ENCODE results near the gene SPDEF.

SPDEF gene

GRCh38 chr6:34534146-34534545, 22.0 kb downstream of the SPDEF start:
- in situ Hi-C loops (cut with MboI; ENCODE audit: low sequenced_read_pairs, unreplicated experiment) = no loop called here
- DNase-seq (ENCODE audit: low spot score) = no peak
- TF ChIP-seq CTCF (IDR thresholded peaks at IDR 0.05; ENCODE audit: borderline replicate concordance, control extremely low read depth, extremely low read depth, insufficient read depth, missing control alignments) = no peak

- no peak for DNase-seq (ENCODE audit: low spot score)
- in situ Hi-C loops (cut with MboI; ENCODE audit: low sequenced_read_pairs, unreplicated experiment) = no loop called here
- no peak for TF ChIP-seq CTCF (IDR thresholded peaks at IDR 0.05; ENCODE audit: borderline replicate concordance, control extremely low read depth, extremely low read depth, insufficient read depth, missing control alignments)
Measured at GRCh38 chr6:34532230-34532629, 23.9 kb downstream of the SPDEF start.

- in situ Hi-C loops (cut with MboI; ENCODE audit: low sequenced_read_pairs, unreplicated experiment) = no loop called here
Measured at GRCh38 chr6:34531580-34532201, 24.4 kb downstream of the SPDEF start.

GRCh38 chr6:34530753-34531365, 25.3 kb downstream of the SPDEF start:
- no peak for TF ChIP-seq CTCF (IDR thresholded peaks at IDR 0.05; ENCODE audit: borderline replicate concordance, control extremely low read depth, extremely low read depth, insufficient read depth, missing control alignments)
- in situ Hi-C loops (cut with MboI; ENCODE audit: low sequenced_read_pairs, unreplicated experiment) = no loop called here
- DNase-seq (ENCODE audit: low spot score) = no peak

More at GRCh38 chr6:34531580-34532201, 24.4 kb downstream of the SPDEF start:
- no peak for TF ChIP-seq CTCF (IDR thresholded peaks at IDR 0.05; ENCODE audit: borderline replicate concordance, control extremely low read depth, extremely low read depth, insufficient read depth, missing control alignments)
- DNase-seq (ENCODE audit: low spot score) = no peak

- no peak for DNase-seq (ENCODE audit: low spot score)
- in situ Hi-C loops (cut with MboI; ENCODE audit: low sequenced_read_pairs, unreplicated experiment) = no loop called here
- no peak for TF ChIP-seq CTCF (IDR thresholded peaks at IDR 0.05; ENCODE audit: borderline replicate concordance, control extremely low read depth, extremely low read depth, insufficient read depth, missing control alignments)
Measured at GRCh38 chr6:34529665-34530327, 26.3 kb downstream of the SPDEF start.

GRCh38 chr6:34528996-34529664, 27.0 kb downstream of the SPDEF start:
- in situ Hi-C loops (cut with MboI; ENCODE audit: low sequenced_read_pairs, unreplicated experiment) = no loop called here
- DNase-seq (ENCODE audit: low spot score) = no peak
- TF ChIP-seq CTCF (IDR thresholded peaks at IDR 0.05; ENCODE audit: borderline replicate concordance, control extremely low read depth, extremely low read depth, insufficient read depth, missing control alignments) = no peak
